PFSK-1 (cell line): ENCODE data around the gene NDUFAF3.

Source experiments
- POLR2AphosphoS5 ChIP-seq: IDR thresholded peaks from 2 replicates; pipeline ENCODE4 v1.6.1; 2012; ENCODE audit warnings: low read depth, mild to moderate bottlenecking, control low read depth, low read length, moderate library complexity
- TF ChIP-seq, protein P1 (sequence below), 2 experiments: IDR thresholded peaks; 2 replicates each; pipeline versions ENCODE4 v1.6.1 to v1.8.0; 2011 to 2012; ENCODE audit warnings: low read depth in 2 of 2, low read length in 2 of 2, control low read depth in 1 of 2, inconsistent platforms in 1 of 2, mild to moderate bottlenecking in 1 of 2, moderate library complexity in 1 of 2; ENCODE audit not compliant: insufficient read depth in 1 of 2

- TF ChIP-seq, protein P1, sequence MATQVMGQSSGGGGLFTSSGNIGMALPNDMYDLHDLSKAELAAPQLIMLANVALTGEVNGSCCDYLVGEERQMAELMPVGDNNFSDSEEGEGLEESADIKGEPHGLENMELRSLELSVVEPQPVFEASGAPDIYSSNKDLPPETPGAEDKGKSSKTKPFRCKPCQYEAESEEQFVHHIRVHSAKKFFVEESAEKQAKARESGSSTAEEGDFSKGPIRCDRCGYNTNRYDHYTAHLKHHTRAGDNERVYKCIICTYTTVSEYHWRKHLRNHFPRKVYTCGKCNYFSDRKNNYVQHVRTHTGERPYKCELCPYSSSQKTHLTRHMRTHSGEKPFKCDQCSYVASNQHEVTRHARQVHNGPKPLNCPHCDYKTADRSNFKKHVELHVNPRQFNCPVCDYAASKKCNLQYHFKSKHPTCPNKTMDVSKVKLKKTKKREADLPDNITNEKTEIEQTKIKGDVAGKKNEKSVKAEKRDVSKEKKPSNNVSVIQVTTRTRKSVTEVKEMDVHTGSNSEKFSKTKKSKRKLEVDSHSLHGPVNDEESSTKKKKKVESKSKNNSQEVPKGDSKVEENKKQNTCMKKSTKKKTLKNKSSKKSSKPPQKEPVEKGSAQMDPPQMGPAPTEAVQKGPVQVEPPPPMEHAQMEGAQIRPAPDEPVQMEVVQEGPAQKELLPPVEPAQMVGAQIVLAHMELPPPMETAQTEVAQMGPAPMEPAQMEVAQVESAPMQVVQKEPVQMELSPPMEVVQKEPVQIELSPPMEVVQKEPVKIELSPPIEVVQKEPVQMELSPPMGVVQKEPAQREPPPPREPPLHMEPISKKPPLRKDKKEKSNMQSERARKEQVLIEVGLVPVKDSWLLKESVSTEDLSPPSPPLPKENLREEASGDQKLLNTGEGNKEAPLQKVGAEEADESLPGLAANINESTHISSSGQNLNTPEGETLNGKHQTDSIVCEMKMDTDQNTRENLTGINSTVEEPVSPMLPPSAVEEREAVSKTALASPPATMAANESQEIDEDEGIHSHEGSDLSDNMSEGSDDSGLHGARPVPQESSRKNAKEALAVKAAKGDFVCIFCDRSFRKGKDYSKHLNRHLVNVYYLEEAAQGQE (IDR thresholded peaks at IDR 0.05; ENCODE audit: insufficient read depth in 1 of 2, low read depth in 2 of 2, low read length in 2 of 2) = no peak
- no peak for TF ChIP-seq POLR2AphosphoS5
Observed at GRCh38 chr3:48999085-48999858, 22.6 kb upstream of the NDUFAF3 start.
